NB4 (cell line): Measurements from ENCODE around the gene SYNGR4.

Experiments
- DNase-seq: peaks from one replicate; pipeline ENCODE4 v3.0.0; 2010; ENCODE audit warnings: low read depth
- H3K4me3 ChIP-seq: one replicate; pipeline ENCODE4 v1.5.1; 2011; ENCODE audit warnings: mild to moderate bottlenecking, low read depth, low read length, moderate library complexity
- MYC ChIP-seq: IDR thresholded peaks from 2 replicates; pipeline ENCODE4 v1.6.1; 2011; ENCODE audit warnings: low read depth, low read length
- POLR2A ChIP-seq: IDR thresholded peaks from 2 replicates; pipeline ENCODE4 v1.6.1; 2011; ENCODE audit warnings: mild to moderate bottlenecking; ENCODE audit not compliant: insufficient read length; ENCODE audit errors: extremely low read depth
- TF ChIP-seq, protein P1 (sequence below): IDR thresholded peaks from 2 replicates; pipeline ENCODE4 v1.6.1; 2011; ENCODE audit warnings: low read depth, low read length
- TF ChIP-seq, protein P2 (sequence below): IDR thresholded peaks from one replicate; pipeline ENCODE4 v1.5.1; 2012; ENCODE audit warnings: low read depth, low read length

Gene SYNGR4

DNA sequence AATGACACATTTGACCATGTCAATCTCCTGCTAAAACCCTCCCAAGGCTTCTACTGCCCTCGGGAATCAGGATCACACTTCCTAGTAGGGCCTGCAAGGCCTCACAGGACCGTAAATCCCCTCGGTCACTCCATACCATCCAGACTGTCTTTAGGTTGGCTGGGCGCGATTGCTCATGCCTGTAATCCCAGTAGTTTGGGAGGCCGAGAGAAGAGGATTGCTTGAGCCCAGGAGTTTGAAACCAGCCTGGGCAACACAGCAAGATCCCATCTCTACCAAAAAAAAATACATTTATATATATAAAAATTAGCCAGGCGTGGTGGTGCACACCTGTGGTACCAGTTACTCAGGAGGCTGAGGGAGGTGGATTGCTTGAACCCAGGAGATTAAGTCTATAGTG lies 15.4 kb upstream of the SYNGR4 start:
- no peak for DNase-seq
- TF ChIP-seq, protein P1, sequence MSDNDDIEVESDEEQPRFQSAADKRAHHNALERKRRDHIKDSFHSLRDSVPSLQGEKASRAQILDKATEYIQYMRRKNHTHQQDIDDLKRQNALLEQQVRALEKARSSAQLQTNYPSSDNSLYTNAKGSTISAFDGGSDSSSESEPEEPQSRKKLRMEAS, result no peak
- TF ChIP-seq POLR2A (no peak), MYC (no peak)
- TF ChIP-seq, protein P2, sequence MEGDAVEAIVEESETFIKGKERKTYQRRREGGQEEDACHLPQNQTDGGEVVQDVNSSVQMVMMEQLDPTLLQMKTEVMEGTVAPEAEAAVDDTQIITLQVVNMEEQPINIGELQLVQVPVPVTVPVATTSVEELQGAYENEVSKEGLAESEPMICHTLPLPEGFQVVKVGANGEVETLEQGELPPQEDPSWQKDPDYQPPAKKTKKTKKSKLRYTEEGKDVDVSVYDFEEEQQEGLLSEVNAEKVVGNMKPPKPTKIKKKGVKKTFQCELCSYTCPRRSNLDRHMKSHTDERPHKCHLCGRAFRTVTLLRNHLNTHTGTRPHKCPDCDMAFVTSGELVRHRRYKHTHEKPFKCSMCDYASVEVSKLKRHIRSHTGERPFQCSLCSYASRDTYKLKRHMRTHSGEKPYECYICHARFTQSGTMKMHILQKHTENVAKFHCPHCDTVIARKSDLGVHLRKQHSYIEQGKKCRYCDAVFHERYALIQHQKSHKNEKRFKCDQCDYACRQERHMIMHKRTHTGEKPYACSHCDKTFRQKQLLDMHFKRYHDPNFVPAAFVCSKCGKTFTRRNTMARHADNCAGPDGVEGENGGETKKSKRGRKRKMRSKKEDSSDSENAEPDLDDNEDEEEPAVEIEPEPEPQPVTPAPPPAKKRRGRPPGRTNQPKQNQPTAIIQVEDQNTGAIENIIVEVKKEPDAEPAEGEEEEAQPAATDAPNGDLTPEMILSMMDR, result no peak
- H3K4me3 ChIP-seq, result no peak overlapping the region

DNA sequence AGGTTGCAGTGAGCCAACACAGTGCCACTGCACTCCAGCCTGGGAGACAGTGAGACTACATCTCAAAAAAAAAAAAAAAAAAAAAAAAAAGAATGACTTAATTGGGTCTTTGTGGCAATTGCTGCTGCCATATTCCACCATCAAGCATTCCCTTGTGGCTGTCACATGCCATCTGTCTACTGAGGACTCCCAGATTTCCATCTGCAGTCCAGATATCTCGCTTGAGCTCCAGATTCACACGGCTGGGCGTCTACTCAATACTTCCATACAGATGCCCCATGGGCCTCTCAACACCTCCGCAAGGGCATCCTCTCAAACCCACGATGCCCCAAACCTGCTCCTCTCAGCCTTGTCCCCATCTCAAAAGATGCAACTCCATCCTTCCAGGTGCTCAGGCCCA lies 13.3 kb upstream of the SYNGR4 start:
- TF ChIP-seq POLR2A, result no peak
- TF ChIP-seq, protein P1, result 0 out of 2 replicates have a peak, but pooled peaks have one; percentile 12
- no peak for DNase-seq
- H3K4me3 ChIP-seq, result no peak overlapping the region

DNA sequence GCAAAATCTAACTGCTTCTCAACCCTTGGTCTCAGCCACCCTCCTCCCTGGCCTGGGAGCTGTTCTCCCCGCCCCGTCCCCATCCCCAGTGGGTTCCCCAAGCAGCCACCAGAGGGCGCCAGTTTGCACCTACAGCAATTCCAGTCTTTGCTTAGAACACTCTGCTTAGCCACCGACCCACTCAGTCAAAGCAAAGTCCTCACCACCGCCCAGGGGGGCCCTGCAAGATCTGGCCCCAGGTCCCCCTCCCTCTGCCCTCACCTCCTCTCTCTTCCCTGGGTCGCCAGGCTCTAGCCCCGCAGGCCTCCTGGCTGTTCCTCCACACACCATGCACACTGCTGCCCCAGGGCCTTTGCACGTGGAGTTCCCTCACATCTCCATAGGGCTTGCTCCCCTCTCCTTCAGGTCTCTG lies 12.8 kb upstream of the SYNGR4 start:
- H3K4me3 ChIP-seq, result no peak overlapping the region
- TF ChIP-seq, protein P2, result peak; percentile 100
- TF ChIP-seq POLR2A (no peak), MYC (no peak)
- TF ChIP-seq, protein P1, result no peak
- peak; percentile 96 for DNase-seq

DNA sequence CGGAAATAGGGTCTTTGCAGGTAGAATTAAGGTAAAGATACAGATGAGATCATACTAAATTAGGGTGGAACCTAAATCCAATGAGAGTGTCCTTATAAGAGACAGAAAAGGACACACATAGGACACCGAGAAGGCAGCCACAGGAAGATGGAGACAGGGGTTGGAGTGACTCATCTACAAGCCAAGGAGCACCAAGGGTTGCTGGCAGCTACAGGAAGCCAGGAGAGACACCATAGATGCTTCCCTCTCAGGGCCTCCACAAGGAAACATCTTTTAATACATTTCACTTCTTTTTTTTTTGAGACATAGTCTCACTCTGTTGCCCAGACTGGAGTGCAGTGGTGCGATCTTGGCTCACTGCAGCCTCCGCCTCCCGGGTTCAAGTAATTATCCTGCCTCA lies 10.5 kb upstream of the SYNGR4 start:
- H3K4me3 ChIP-seq, result no peak overlapping the region
- TF ChIP-seq, protein P2, result no peak
- TF ChIP-seq MYC, result no peak
- TF ChIP-seq, protein P1, result no peak
- DNase-seq, result peak; percentile 89

DNA sequence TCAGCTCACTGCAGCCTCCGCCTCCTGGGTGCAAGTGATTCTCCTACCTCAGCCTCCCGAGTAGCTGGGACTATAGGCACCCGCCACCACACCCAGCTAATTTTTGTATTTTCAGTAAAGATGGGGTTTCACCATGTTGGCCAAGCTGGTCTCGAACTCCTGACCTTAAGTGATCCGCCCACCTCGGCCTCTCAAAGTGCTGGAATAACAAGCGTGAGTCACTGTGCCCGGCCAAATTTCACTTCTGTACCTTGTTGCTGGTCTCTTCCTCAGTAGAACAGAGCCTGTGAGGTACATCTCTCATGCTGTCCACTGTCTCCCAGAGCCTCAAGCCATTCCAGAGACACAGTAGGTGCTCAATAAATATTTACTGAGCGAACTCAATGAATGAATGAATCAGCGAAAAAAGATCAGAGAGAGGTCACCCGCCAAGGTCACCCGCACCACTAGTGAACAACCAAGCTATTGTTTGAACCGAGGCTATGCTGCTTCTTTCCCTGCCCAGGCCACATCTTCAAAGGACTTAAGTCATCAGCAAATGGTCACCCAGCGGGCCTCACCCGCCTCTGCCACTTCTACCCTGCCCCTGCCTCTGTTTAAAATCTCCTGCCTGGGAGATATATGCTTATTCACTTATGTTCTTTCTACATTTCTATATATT lies 9.7 kb upstream of the SYNGR4 start:
- TF ChIP-seq POLR2A (no peak), MYC (no peak)
- TF ChIP-seq, protein P1, result no peak
- TF ChIP-seq, protein P2, result no peak
- no peak overlapping the region for H3K4me3 ChIP-seq
- DNase-seq, result peak; percentile 51

DNA sequence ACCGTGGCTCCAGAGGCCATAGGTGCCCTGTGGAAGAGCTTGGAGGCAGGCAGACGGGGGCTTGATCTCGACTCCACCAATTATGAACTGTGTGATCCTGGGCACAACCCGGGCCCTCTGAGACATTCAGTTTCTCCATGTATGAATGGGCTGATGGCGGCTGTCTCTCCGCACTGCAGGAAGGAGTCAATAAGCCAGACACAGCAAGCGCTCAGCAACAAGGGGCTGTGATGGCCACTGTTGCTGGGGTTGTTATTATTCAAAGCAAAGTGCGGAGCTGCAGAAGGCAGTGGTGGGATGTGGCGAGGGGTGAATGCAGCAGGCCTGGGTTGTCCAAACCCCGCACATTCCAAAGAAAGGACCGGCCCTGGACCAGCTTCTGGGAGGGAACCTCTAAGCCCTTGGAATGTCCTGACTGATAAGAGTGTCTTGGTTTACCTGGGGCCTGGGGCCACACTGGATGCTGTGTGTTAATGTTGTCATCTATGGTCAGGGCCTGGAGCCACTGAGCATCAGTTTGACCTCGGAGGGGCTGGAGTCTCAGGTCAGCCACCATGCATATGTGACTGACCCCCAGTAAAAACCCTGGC lies 8.7 kb upstream of the SYNGR4 start:
- no peak overlapping the region for H3K4me3 ChIP-seq
- TF ChIP-seq, protein P1, result no peak
- no peak for TF ChIP-seq POLR2A
- no peak for TF ChIP-seq MYC
- TF ChIP-seq, protein P2, result no peak
- DNase-seq, result no peak
